Femur (tissue), 1 donor: Measurements from ENCODE around the gene ZWILCH.
"Not testable (repeated sequence)": the region's sequence is repeated elsewhere in the genome, so short reads cannot be mapped to it uniquely, and the experiment has no call there.

Experiments
- DNase-seq: peaks from one replicate; pipeline ENCODE4 v3.0.0-alpha.2; 2017

Gene ZWILCH

GRCh38 chr15:66489179-66489791 is 15.8 kb upstream of the ZWILCH start:
- no peak for DNase-seq

GRCh38 chr15:66491846-66492245 is 13.3 kb upstream of the ZWILCH start:
- DNase-seq, result no peak

GRCh38 chr15:66494262-66494661 is 10.9 kb upstream of the ZWILCH start:
- no peak for DNase-seq

- DNase-seq, result no peak
Observed at GRCh38 chr15:66496951-66497501, 8.1 kb upstream of the ZWILCH start.

DNA sequence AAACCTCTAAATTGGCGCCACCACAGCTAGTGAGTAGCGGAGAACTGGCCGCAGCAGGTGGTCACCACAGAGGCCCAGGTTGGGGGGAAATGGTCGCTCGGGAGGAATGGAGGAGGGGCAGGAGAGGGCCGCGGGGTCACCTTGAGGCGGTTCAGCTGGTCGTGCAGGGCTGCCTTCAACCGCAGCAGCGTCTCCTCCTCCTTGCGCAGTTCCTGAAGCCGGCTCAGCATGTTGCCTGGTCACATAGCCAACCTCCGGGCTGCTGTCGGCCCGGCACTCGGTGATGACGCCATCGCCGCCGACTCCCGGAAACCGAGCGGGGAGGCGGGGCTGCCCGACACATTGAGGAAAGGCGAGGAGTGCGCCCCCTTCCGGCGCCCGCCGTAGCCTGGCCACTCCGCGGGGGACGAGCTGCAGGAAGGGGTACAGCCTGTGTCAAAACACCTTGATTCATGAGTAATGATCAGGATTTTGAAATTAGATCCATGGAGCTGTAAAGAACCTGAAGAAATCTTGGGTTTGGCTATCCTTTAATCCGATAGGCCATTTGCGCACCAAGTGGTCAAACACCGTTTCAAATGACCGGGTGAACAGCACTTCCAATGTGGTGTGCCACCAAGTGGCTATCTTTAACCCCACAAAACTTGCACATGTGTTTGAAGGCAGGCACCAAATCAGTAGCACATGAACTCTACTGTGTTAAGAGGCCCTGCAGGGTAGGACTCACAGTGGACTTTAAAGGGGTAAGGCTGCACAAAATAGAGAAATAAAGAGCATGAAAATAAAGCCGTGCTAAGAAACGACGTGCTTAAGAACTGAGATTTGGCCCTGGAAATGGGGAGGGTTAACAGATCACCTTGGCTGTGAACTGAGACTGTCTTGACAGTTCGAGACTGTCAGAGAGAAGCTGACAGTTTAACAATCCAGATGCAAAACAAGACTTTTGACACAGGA is 7.3 kb upstream of the ZWILCH start, which contains the start of gene SNAPC5:
TSS of gene SNAPC5 (minus strand) at position 261 of the 954 bp plus-strand sequence. CDS start at position 230, 31 bp downstream.
- peak; percentile 98 for DNase-seq

GRCh38 chr15:66498501-66499386 is 6.4 kb upstream of the ZWILCH start:
- no peak for DNase-seq

DNA sequence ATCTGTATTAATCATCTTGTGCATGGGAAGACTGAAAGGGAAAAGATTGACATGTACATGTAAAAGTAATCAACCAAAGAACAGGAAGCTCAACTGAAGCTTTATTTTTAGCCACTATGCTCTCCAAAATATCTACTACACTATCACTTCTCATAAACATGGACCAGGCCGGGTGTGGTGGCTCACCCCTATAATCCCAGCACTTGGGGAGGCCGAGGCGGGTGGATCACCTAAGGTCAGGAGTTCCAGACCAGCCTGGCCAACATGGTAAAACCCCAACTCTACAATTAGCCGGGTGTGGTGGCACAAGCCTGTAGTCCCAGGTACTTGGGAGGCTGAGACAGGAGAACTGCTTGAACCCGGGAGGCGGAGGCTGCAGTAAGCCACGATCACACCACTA is 4.8 kb upstream of the ZWILCH start:
- not testable (repeated sequence) for DNase-seq

GRCh38 chr15:66502491-66502890 is 2.6 kb upstream of the ZWILCH start:
- no peak for DNase-seq

GRCh38 chr15:66503041-66503648 is 2.0 kb upstream of the ZWILCH start:
- not testable (repeated sequence) for DNase-seq

- DNase-seq, result no peak
Observed at GRCh38 chr15:66503780-66504562, 1.2 kb upstream of the ZWILCH start.

- DNase-seq, result no peak
Observed at GRCh38 chr15:66505430-66505811, 295 bp downstream of the ZWILCH start.

DNA sequence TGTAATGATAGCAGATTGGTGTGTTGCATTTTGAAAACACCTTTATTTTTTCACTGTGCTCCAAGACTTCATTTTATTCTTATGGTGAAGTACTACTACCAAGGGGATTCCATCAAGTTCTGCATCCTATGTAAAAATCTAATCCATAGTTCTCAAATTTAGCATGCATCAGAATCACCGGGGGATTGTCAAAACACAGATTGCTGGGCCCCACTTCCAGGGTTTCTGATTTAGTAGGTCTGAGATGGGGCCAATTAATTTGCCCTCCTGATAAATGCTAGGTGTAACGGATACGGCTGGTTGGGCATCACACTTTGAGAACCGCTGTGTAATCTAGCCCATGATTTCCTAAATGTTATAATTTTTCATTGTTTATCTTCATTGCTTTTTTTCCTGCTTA is 692 bp downstream of the ZWILCH start:
- DNase-seq, result no peak

- no peak for DNase-seq
Observed at GRCh38 chr15:66508293-66508883, 3.3 kb downstream of the ZWILCH start.

- no peak for DNase-seq
Observed at GRCh38 chr15:66514586-66514985, 9.5 kb downstream of the ZWILCH start.

- no peak for DNase-seq
Observed at GRCh38 chr15:66515901-66516322, 10.8 kb downstream of the ZWILCH start.

DNA sequence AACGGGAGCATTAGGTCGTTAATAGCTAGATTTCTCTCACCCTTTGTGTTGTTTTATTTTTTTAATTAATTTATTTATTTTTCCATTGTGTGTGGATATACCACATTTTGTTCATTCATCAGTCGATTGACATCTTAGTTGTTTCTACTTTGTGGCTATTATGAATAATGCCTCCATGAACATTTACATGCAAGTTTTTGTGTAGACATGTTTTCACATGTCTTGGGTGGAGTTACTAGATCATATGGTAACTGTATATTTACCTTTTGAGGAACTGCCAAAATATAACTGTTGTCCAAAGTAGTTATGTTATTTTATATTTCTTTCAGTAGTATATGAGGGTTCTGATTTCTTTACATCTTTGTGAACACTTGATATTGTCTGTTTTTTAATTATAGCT is 18.8 kb downstream of the ZWILCH start:
- no peak for DNase-seq

GRCh38 chr15:66524838-66525237 is 19.7 kb downstream of the ZWILCH start:
- no peak for DNase-seq

DNA sequence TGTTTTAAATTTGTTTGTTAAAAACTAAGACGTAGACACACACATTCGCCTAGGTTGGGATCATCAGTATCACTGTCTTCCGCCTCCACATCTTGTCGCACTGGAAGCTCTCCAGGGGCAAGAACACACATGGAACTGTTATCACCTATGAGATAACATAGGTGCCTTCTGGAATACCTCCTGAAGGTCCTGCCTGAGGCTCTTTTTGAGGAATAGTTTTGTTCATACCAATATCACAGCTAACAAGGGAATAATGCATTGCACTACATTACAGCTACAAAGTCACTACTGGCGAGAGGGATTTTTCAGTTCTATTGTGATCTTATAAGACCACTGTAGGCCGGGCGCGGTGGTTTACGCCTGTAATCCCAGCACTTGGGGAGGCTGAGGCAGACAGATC is 29.9 kb downstream of the ZWILCH start:
- DNase-seq, result no peak

- no peak for DNase-seq
Observed at GRCh38 chr15:66542896-66543295, 37.8 kb downstream of the ZWILCH start.

GRCh38 chr15:66545255-66545654 is 40.1 kb downstream of the ZWILCH start:
- no peak for DNase-seq

GRCh38 chr15:66555685-66556084 is 50.6 kb downstream of the ZWILCH start:
- DNase-seq, result no peak
